A549 (cell line): ENCODE data around the gene SLIT3.

Experiments used
- EP300 ChIP-seq, 2 experiments: fragments of >200 bp; sonication (Bioruptor Twin); formaldehyde crosslinking; IDR thresholded peaks; 2 replicates in 1 of 2; 3 replicates in 1 of 2; pipeline ENCODE4 v1.6.1; 2016 to 2017
- JUNB ChIP-seq: fragments of >200 bp; sonication (Bioruptor Twin); formaldehyde crosslinking; IDR thresholded peaks from 2 replicates; pipeline ENCODE4 v1.6.1; 2016
- RAD21 ChIP-seq, 2 experiments: fragments of >200 bp in 1 of 2; sonication (Bioruptor Twin) in 1 of 2; formaldehyde crosslinking in 1 of 2; IDR thresholded peaks in 1 of 2; conservative IDR thresholded peaks in 1 of 2; 2 replicates in 1 of 2; 3 replicates in 1 of 2; pipeline ENCODE4 v1.6.1; 2012 to 2018; ENCODE audit warnings: inconsistent platforms in 1 of 2
- RFX5 ChIP-seq: fragments of 450-650 bp; IDR thresholded peaks from 2 replicates; pipeline ENCODE4 v1.7.1; 2014; ENCODE audit warnings: antibody characterized with exemption, mild to moderate bottlenecking, moderate library complexity
- RNF2 ChIP-seq: fragments of 200-600 bp; sonication (generic); IDR thresholded peaks from 2 replicates; pipeline ENCODE4 v1.6.1; 2016; ENCODE audit warnings: low read depth, mild to moderate bottlenecking, antibody characterized with exemption, moderate library complexity, borderline replicate concordance
- SMC3 ChIP-seq: fragments of >200 bp; sonication (Bioruptor Twin); formaldehyde crosslinking; IDR thresholded peaks from 3 replicates; pipeline ENCODE4 v1.6.1; 2018; ENCODE audit warnings: inconsistent platforms
- TF ChIP-seq, protein P1 (sequence below): fragments of 250-450 bp; sonication (Bioruptor Pico); IDR thresholded peaks from 2 replicates; pipeline ENCODE4 v1.5.0; 2020; ENCODE audit warnings: low read depth, mild to moderate bottlenecking, moderate library complexity
- TF ChIP-seq, protein P2 (sequence below): IDR thresholded peaks from 2 replicates; pipeline ENCODE4 v1.6.1; 2012
- TF ChIP-seq, protein P3 (sequence below): fragments of 450-650 bp; IDR thresholded peaks from 2 replicates; pipeline ENCODE4 v1.6.1; 2014; ENCODE audit warnings: antibody characterized with exemption

DNA sequence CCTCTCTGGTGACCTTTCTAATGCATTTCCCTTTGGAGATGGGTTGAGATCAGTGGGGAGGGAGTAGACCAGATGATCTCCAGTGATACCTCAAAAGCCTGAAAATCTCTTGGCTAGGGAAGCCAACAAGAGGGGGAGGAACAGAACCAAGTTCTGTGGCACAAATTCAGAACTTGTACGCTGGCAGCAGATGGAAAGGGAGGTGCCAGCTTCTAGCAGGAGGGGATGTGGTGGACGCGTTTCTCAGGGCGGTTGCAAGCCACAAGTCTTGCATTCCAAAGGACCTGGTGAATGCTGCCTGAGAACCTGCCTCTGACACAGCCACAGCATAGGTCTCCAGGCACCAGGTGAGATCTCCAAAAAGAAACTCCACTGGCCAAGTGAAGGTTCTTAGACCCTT is 13.4 kb downstream of the SLIT3 start:
- TF ChIP-seq RAD21 (conservative IDR thresholded peaks at IDR 0.05 in 1 of 2, IDR thresholded peaks at IDR 0.05 in 1 of 2) (no peak), SMC3 (no peak), RFX5 (no peak), EP300 (IDR thresholded peaks at IDR 0.05) (no peak), JUNB (no peak), RNF2 (no peak)
- TF ChIP-seq, protein P1, sequence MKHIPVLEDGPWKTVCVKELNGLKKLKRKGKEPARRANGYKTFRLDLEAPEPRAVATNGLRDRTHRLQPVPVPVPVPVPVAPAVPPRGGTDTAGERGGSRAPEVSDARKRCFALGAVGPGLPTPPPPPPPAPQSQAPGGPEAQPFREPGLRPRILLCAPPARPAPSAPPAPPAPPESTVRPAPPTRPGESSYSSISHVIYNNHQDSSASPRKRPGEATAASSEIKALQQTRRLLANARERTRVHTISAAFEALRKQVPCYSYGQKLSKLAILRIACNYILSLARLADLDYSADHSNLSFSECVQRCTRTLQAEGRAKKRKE = no peak
- TF ChIP-seq, protein P2, sequence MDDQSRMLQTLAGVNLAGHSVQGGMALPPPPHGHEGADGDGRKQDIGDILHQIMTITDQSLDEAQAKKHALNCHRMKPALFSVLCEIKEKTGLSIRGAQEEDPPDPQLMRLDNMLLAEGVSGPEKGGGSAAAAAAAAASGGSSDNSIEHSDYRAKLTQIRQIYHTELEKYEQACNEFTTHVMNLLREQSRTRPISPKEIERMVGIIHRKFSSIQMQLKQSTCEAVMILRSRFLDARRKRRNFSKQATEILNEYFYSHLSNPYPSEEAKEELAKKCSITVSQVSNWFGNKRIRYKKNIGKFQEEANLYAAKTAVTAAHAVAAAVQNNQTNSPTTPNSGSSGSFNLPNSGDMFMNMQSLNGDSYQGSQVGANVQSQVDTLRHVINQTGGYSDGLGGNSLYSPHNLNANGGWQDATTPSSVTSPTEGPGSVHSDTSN = no peak
- TF ChIP-seq, protein P3, sequence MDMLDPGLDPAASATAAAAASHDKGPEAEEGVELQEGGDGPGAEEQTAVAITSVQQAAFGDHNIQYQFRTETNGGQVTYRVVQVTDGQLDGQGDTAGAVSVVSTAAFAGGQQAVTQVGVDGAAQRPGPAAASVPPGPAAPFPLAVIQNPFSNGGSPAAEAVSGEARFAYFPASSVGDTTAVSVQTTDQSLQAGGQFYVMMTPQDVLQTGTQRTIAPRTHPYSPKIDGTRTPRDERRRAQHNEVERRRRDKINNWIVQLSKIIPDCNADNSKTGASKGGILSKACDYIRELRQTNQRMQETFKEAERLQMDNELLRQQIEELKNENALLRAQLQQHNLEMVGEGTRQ = no peak
